NCI-H82 treated with DMSO at 0.1 percent for 48 hours (cell line): Measurements from ENCODE around the gene DLL3.

ENCODE experiments used
- DNase-seq: peaks from one replicate; lab custom pipeline; 2025; ENCODE audit not compliant: unreplicated experiment; lab: John Stamatoyannopoulos, UW

DLL3 gene

GRCh38 chr19:39515551-39516191 is 16.9 kb downstream of the DLL3 start:
- no peak for DNase-seq

- no peak for DNase-seq
Observed at GRCh38 chr19:39516270-39516669, 17.5 kb downstream of the DLL3 start.

GRCh38 chr19:39517432-39517831 is 18.7 kb downstream of the DLL3 start:
- DNase-seq, result no peak

- no peak for DNase-seq
Observed at GRCh38 chr19:39518458-39518857, 19.7 kb downstream of the DLL3 start.

- DNase-seq, result no peak
Observed at GRCh38 chr19:39518975-39519374, 20.2 kb downstream of the DLL3 start.

DNA sequence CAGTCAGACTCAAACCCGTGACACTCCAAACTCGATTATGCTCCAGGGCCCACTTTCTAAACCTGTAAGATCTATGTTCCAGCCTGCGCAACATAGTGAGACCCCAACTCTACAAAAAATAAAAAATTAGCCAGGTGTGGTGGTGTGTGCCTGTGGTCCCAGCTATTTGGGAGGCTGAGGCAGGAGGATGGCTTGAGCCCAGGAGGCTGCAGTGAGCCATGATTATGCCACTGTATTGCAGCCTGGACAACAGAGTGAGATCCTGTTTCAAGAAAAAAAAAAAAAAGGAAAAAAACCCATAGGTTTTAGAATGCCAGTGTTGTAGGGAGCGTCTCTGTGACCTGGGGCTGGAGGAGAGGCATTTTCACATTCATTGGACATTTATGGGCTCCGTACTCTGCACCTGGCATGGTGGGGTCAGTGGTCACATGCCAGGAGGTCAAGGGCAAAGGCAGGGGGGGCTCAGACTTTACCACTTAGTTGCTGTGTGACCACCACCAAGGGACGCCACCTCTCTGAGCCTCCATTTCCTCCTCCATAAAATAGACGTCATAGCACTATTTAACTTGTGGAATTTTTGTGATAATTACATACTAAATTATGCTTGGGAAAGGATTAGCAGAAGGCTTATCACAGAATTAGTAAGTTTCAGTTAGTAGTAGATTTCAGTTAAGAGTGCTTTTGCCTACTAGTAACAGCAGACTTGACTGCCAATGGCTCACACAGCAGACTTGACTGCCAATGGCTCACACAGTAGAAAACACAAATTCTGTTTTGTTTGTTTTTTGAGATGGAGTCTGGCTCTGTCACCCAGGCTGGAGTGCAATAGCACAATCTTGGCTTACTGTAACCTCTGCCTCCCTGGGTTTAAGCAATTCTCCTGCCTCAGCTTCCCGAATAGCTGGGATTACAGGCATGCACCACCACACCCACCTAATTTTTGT is 22.1 kb downstream of the DLL3 start:
- no peak for DNase-seq

DNA sequence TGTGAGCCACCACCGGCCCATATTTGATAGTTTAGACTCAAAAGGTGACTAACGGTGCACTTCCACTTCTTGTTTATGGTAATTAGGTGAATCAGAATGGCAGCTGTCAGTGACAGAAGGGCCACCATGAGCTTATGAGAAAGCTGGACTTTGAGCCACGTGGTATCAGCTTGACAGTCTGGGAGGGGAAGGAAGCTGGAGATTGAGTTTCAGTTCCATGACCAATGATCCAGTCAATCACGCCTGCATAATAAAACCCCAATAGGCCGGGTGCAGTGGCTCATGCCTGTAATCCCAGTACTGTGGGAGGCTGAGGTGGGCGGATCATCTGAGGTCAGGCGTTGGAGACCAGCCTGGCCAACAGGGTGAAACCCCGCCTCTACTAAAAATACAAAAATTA is 25.7 kb downstream of the DLL3 start:
- DNase-seq, result peak; percentile 69

DNA sequence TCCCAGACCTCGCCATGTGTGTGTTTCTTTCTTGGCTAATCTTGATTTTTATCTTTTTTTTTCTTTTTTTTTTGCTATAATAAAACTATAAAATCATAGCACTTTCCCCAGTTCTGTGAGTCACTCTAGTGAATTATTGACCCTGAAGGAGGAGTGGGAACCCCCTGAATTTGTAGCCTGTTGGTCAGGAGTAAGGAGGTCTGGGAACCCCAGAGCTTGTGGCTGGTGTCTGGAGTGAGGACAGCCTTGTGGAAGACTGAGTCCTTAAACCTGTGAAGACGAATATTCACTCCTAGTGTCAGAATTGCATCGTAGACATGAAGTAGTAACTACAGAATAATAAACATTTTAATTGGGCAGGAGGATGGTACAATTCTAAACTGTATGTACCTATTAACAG is 26.5 kb downstream of the DLL3 start:
- no peak for DNase-seq

- DNase-seq, result no peak
Observed at GRCh38 chr19:39531834-39532232, 33.1 kb downstream of the DLL3 start.

- peak; percentile 84 for DNase-seq
Observed at GRCh38 chr19:39532233-39533002, 33.7 kb downstream of the DLL3 start, which contains the start of gene EID2B. Gene EID2B, minus strand, starts transcription at chr19:39532852. Its CDS starts 50 bp downstream, at chr19:39532802.

DNA sequence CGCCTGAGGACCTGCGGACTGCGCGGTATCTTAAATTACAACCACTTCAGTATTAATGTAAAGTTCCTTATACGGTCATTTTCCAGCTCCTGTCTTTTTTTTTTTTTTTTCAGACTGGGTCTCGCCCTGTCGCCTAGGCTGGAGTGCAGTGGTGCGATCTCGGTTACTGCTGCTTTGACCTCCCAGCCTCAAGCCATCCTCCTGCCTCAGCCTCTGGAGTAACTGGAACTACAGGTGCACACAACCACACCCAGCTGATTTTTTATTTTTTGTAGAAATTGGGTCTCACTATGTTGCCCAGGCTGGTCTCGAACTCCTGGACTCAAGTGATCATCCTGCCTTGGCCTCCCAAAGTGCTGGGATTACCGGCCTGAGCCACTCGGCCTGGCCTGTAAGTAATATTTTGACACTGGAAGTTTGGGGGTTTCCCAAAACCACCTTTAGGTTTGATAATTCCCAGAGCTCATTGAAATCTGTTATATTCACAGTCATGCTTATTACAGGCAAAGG is 34.3 kb downstream of the DLL3 start:
- no peak for DNase-seq

DNA sequence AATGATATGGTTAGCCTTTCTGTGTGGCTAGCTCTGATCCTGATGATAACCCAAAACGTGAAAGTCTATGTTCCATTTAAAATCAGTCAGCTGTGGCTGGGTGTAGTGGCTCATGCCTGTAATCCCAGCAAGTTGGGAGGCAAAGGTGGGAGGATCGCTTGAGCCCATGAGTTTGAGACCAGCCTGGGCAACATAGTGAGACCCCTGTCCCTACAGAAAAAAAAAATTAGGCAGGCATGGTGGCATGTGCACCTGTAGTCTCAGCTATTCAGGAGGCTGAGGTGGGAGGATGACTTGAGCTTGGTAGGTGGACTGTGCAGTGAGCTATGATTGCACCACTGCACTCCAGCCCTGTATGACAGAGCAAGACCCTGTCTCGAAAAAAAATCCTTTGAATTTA is 35.0 kb downstream of the DLL3 start:
- DNase-seq, result no peak

DNA sequence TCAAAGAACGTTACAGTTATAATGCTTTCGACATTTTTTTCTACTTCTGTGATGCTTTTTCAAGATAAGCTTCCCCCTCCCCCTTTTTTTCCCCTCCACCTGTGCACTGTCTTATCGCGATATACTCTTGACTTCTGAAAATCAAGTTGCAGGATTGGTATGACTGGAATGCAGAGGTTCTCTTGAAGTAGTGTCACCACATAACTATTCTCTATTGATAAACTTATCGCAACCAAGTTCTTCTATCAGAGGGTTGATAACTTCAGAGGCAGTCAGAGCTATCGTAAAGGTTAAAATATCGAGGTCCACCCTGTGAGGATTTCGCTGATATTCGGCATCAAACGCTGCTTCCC is 40.4 kb downstream of the DLL3 start:
- peak; percentile 6 for DNase-seq

GRCh38 chr19:39539518-39540332 is 41.0 kb downstream of the DLL3 start, which contains the start of gene EID2:
Gene EID2, minus strand, starts transcription at chr19:39540161. Its CDS starts 82 bp downstream, at chr19:39540079.
- DNase-seq, result peak; percentile 86

DNA sequence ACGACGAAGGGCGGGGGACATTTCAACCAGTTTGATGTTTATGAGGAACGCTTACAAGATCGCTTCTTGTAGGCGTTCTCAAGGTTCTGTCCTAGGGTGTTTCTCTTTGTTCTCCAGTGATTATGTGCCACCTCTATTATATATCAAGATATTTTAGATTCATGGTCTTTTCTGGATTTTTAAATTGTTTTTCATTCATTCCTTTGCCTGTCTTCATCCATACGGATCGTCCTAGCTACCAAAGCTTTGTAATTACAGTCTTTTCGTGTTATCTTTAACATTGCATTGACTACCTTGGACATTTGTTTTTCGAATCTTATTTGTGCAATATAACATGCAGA is 41.6 kb downstream of the DLL3 start:
- DNase-seq, result no peak

DNA sequence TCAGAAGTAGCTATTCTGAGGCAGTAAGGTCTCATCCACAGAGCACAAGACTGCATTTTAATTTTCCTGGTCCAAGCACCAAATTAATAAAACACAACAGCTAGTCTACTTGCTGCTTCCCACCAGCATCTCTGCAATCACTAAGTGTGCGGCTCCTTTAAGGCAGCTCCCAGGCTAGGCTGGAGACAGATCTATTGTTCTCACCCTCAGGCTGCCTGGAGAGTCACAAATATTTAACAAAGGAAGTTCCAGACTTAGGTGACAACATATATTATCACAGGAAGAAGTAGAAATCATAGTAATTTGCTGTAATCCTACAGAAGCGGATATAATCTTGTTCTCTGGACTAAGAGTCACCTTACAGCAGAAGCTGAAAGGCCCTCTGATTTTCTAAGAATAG is 43.5 kb downstream of the DLL3 start:
- no peak for DNase-seq

GRCh38 chr19:39543477-39543857 is 44.7 kb downstream of the DLL3 start:
- DNase-seq, result no peak

- DNase-seq, result no peak
Observed at GRCh38 chr19:39544226-39544903, 45.6 kb downstream of the DLL3 start.

DNA sequence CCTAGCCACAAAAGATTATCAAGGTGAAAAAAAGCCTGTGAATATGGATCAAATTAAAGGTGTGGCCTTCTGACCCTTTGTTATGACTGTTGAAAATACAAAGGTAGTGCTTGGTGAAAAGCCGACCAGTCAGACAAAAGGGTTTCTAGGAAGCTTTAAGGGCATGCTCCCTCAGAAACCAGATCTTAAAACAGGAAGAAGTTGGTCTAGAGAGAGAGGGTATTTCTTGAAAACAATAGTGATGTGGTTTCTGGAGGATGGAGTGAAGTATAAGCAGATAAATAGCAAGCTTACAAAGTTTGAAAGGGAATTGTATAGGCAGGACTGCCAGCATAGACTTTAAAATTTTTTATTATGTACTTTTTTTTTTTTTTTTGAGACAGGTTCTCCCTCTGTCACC is 46.2 kb downstream of the DLL3 start:
- DNase-seq, result no peak

GRCh38 chr19:39546599-39546998 is 47.9 kb downstream of the DLL3 start:
- DNase-seq, result no peak
